ENCODE results near the gene TRIM7. TPM values are rescaled to one million over a fixed set of nuclear protein-coding genes. Genes with fewer than 3 reads are reported as not detected.
"Not testable (repeated sequence)": the region's sequence is repeated elsewhere in the genome, so short reads cannot be mapped to it uniquely, and the experiment has no call there.

TRIM7 gene
- total and polyA plus RNA-seq, 2 donors (not counting 1 experiment from before 2014, with no cell fraction given): 1.7 to 7.4 TPM

GRCh38 chr5:181169459-181170236 lies 35.3 kb downstream of the TRIM7 start:
- CTCF ChIA-PET; POLR2A ChIA-PET; H3K9ac ChIP-seq (ENCODE audit: low read length); H4K20me1 ChIP-seq (ENCODE audit: control insufficient read depth, insufficient read depth, low read length, poor library complexity, severe bottlenecking); H3K9me3 Mint-ChIP-seq (ENCODE audit: insufficient read depth); H3K27ac ChIP-seq (ENCODE audit: low read length in 2 of 2); H2AFZ ChIP-seq (ENCODE audit: insufficient read depth, low read depth, low read length, poor library complexity, severe bottlenecking); H3K79me2 ChIP-seq (ENCODE audit: control insufficient read depth, insufficient read depth, low read length); H3K4me3 ChIP-seq (ENCODE audit: control extremely low read depth in 1 of 5, extremely low read depth in 1 of 5, insufficient read depth in 1 of 5, low read depth in 2 of 5, low read length in 4 of 5); H3K36me3 ChIP-seq (replicated peaks in 1 of 2; ENCODE audit: control extremely low read depth in 1 of 2, control insufficient read depth in 1 of 2, extremely low read depth in 1 of 2, insufficient read depth in 2 of 2, low read length in 1 of 2): not testable (repeated sequence)
- Histone ChIP-seq H3K4me1 (ENCODE audit: control insufficient read depth in 2 of 2, insufficient read depth in 2 of 2, low read length in 2 of 2) (peaks cover 34 to 41% of the 10 kb centered on the region in 2 donors), H3K4me2 (replicated peaks; ENCODE audit: low read depth, low read length, poor library complexity, severe bottlenecking) (peak overlapping the region; percentile 45), H3K9me3 (ENCODE audit: control extremely low read depth in 1 of 3, control insufficient read depth in 2 of 3, insufficient read depth in 1 of 3, low read length in 2 of 3) (peaks cover 3 to 50% (median 5%) of the 10 kb centered on the region in 3 donors), H3K27me3 (replicated peaks in 1 of 4; ENCODE audit: control extremely low read depth in 1 of 4, control insufficient read depth in 3 of 4, insufficient read depth in 4 of 4, low read length in 3 of 4) (peaks cover 0 to 75% (median 31%) of the 10 kb centered on the region in 4 experiments)
- Mint-ChIP-seq H3K4me3 (peak overlapping the region; percentile 49), H3K4me1 (peaks cover 49% of the 10 kb centered on the region), H3K27ac (peak overlapping the region; percentile 76), H3K27me3 (peaks cover 47% of the 10 kb centered on the region)
- DNase-seq (peak; percentile 70), ATAC-seq (ENCODE audit: low read depth) (peak; percentile 22)
- intact Hi-C loops (cut with micrococcal nuclease): loop anchor here (5.0 to 10.0 kb wide), 2 partner anchors 45 to 387 kb away; no protein-coding TSS in a partner anchor
- WGBS (ENCODE audit: insufficient coverage): 8% methylated on average over 38 of the region's 50 CpGs

- Mint-ChIP-seq H3K4me1 (peaks cover 50% of the 10 kb centered on the region), H3K27me3 (peaks cover 47% of the 10 kb centered on the region), H3K4me3 (no peak overlapping the region), H3K9me3 (ENCODE audit: insufficient read depth) (no peaks in the 10 kb centered on the region), H3K27ac (peak overlapping the region; percentile 29)
- Histone ChIP-seq H3K36me3 (replicated peaks in 1 of 2; ENCODE audit: control extremely low read depth in 1 of 2, control insufficient read depth in 1 of 2, extremely low read depth in 1 of 2, insufficient read depth in 2 of 2, low read length in 1 of 2) (no peaks in the 10 kb centered on the region), H3K27ac (ENCODE audit: low read length in 2 of 2) (no peak overlapping the region), H3K4me3 (ENCODE audit: control extremely low read depth in 1 of 5, extremely low read depth in 1 of 5, insufficient read depth in 1 of 5, low read depth in 2 of 5, low read length in 4 of 5) (no peak overlapping the region), H3K9me3 (ENCODE audit: control extremely low read depth in 1 of 3, control insufficient read depth in 2 of 3, insufficient read depth in 1 of 3, low read length in 2 of 3) (peaks cover 3 to 50% (median 5%) of the 10 kb centered on the region in 3 donors), H3K4me2 (replicated peaks; ENCODE audit: low read depth, low read length, poor library complexity, severe bottlenecking) (no peak overlapping the region), H4K20me1 (ENCODE audit: control insufficient read depth, insufficient read depth, low read length, poor library complexity, severe bottlenecking) (no peaks in the 10 kb centered on the region), H2AFZ (ENCODE audit: insufficient read depth, low read depth, low read length, poor library complexity, severe bottlenecking) (no peak overlapping the region), H3K9ac (ENCODE audit: low read length) (no peak overlapping the region), H3K27me3 (replicated peaks in 1 of 4; ENCODE audit: control extremely low read depth in 1 of 4, control insufficient read depth in 3 of 4, insufficient read depth in 4 of 4, low read length in 3 of 4) (peaks cover 0 to 77% (median 34%) of the 10 kb centered on the region in 4 experiments), H3K4me1 (ENCODE audit: control insufficient read depth in 2 of 2, insufficient read depth in 2 of 2, low read length in 2 of 2) (peaks cover 39 to 42% of the 10 kb centered on the region in 2 donors), H3K79me2 (ENCODE audit: control insufficient read depth, insufficient read depth, low read length) (no peaks in the 10 kb centered on the region)
- WGBS (ENCODE audit: insufficient coverage): 42% methylated on average over 4 of the region's 14 CpGs
- POLR2A ChIA-PET: no interaction called here
- intact Hi-C loops (cut with micrococcal nuclease): loop anchor here (10.0 kb wide), 1 partner anchor 46 kb away; no protein-coding TSS in a partner anchor
- ATAC-seq (ENCODE audit: low read depth) (no peak), DNase-seq (no peak)
- no peak for TF ChIP-seq CTCF (IDR thresholded peaks at IDR 0.05)
- TF ChIP-seq EZH2 (IDR thresholded peaks at IDR 0.05; ENCODE audit: borderline replicate concordance, insufficient read depth, low read depth, low read length, poor library complexity, severe bottlenecking): no peak
- CTCF ChIA-PET: interaction anchor here (1.3 to 1.7 kb wide), 2 partner anchors 15 to 383 kb away, joined by 3 to 7 read pairs; no protein-coding TSS in a partner anchor
These were observed 36.3 kb downstream of the TRIM7 start for GRCh38 chr5:181168595-181169118.
